Measurements from ENCODE around the gene CAMKK1.

CAMKK1 gene

GRCh38 chr17:3921502-3922319, 28.9 kb upstream of the CAMKK1 start:
- no peak for TF ChIP-seq REST (IDR thresholded peaks at IDR 0.05; ENCODE audit: insufficient read depth in 1 of 2, low read depth in 2 of 2, low read length in 2 of 2)
- no peak for TF ChIP-seq SIN3A (IDR thresholded peaks at IDR 0.05; ENCODE audit: borderline replicate concordance, insufficient read depth, low read length)
- TF ChIP-seq TAF1 (IDR thresholded peaks at IDR 0.05; ENCODE audit: borderline replicate concordance, insufficient read depth, low read length), result no peak
- no peak for TF ChIP-seq FOXP2 (optimal IDR thresholded peaks at IDR 0.05; ENCODE audit: borderline replicate concordance, extremely low read depth, extremely low read length, insufficient read depth)
- no peak for TF ChIP-seq POLR2AphosphoS5 (IDR thresholded peaks at IDR 0.05; ENCODE audit: low read depth, low read length)

- TF ChIP-seq FOXP2 (optimal IDR thresholded peaks at IDR 0.05; ENCODE audit: borderline replicate concordance, extremely low read depth, extremely low read length, insufficient read depth) (no peak), REST (IDR thresholded peaks at IDR 0.05; ENCODE audit: insufficient read depth in 1 of 2, low read depth in 2 of 2, low read length in 2 of 2) (no peak), SIN3A (IDR thresholded peaks at IDR 0.05; ENCODE audit: borderline replicate concordance, insufficient read depth, low read length) (no peak), TAF1 (IDR thresholded peaks at IDR 0.05; ENCODE audit: borderline replicate concordance, insufficient read depth, low read length) (no peak), POLR2AphosphoS5 (IDR thresholded peaks at IDR 0.05; ENCODE audit: low read depth, low read length) (no peak)
These were observed 28.2 kb upstream of the CAMKK1 start for GRCh38 chr17:3921006-3921405.

GRCh38 chr17:3919123-3919624, 26.3 kb upstream of the CAMKK1 start:
- TF ChIP-seq SIN3A (IDR thresholded peaks at IDR 0.05; ENCODE audit: borderline replicate concordance, insufficient read depth, low read length), result no peak
- no peak for TF ChIP-seq POLR2AphosphoS5 (IDR thresholded peaks at IDR 0.05; ENCODE audit: low read depth, low read length)
- TF ChIP-seq REST (IDR thresholded peaks at IDR 0.05; ENCODE audit: insufficient read depth in 1 of 2, low read depth in 2 of 2, low read length in 2 of 2), result no peak
- no peak for TF ChIP-seq FOXP2 (optimal IDR thresholded peaks at IDR 0.05; ENCODE audit: borderline replicate concordance, extremely low read depth, extremely low read length, insufficient read depth)
- TF ChIP-seq TAF1 (IDR thresholded peaks at IDR 0.05; ENCODE audit: borderline replicate concordance, insufficient read depth, low read length), result no peak

GRCh38 chr17:3918372-3919122, 25.7 kb upstream of the CAMKK1 start:
- TF ChIP-seq FOXP2 (optimal IDR thresholded peaks at IDR 0.05; ENCODE audit: borderline replicate concordance, extremely low read depth, extremely low read length, insufficient read depth) (no peak), POLR2AphosphoS5 (IDR thresholded peaks at IDR 0.05; ENCODE audit: low read depth, low read length) (no peak), TAF1 (IDR thresholded peaks at IDR 0.05; ENCODE audit: borderline replicate concordance, insufficient read depth, low read length) (no peak), REST (IDR thresholded peaks at IDR 0.05; ENCODE audit: insufficient read depth in 1 of 2, low read depth in 2 of 2, low read length in 2 of 2) (no peak), SIN3A (IDR thresholded peaks at IDR 0.05; ENCODE audit: borderline replicate concordance, insufficient read depth, low read length) (no peak)
